WTC11 (cell line): ENCODE measurements around the gene IFT25.

ENCODE experiments used
- CREB1 ChIP-seq: sonication (generic); formaldehyde crosslinking; IDR thresholded peaks from 2 replicates; pipeline ENCODE4 v1.8.0; 2023; ENCODE audit warnings: mild to moderate bottlenecking, missing genetic modification reagents
- CTCF ChIP-seq: fragments of 200-600 bp; IDR thresholded peaks from 2 replicates; pipeline ENCODE4 v1.8.0; 2022; ENCODE audit warnings: antibody characterized with exemption
- MAX ChIP-seq: sonication (generic); formaldehyde crosslinking; IDR thresholded peaks from 2 replicates; pipeline ENCODE4 v1.8.0; 2022; ENCODE audit warnings: mild to moderate bottlenecking, missing genetic modification reagents
- NFE2L1 ChIP-seq: sonication (generic); formaldehyde crosslinking; IDR thresholded peaks from 2 replicates; pipeline ENCODE4 v1.8.1; 2023; ENCODE audit warnings: missing genetic modification reagents
- USF2 ChIP-seq: sonication (generic); formaldehyde crosslinking; IDR thresholded peaks from 2 replicates; pipeline ENCODE4 v1.8.1; 2023; ENCODE audit warnings: mild to moderate bottlenecking, missing genetic modification reagents, moderate library complexity
- ZNF138 ChIP-seq: sonication (generic); formaldehyde crosslinking; conservative IDR thresholded peaks from 2 replicates; pipeline ENCODE4 v1.8.1; 2022; ENCODE audit warnings: mild to moderate bottlenecking, moderate library complexity, missing genetic modification reagents
- TF ChIP-seq, protein P1 (sequence below): sonication (generic); formaldehyde crosslinking; conservative IDR thresholded peaks from 2 replicates; pipeline ENCODE4 v1.8.1; 2022; ENCODE audit warnings: mild to moderate bottlenecking, missing genetic modification reagents

GRCh38 chr1:53968125-53968513 lies 22.6 kb upstream of the IFT25 start:
- TF ChIP-seq CTCF (no peak), CREB1 (CRISPR knock-in tag) (no peak), MAX (CRISPR knock-in tag) (no peak), ZNF138 (CRISPR knock-in tag) (no peak), NFE2L1 (CRISPR knock-in tag) (no peak), USF2 (no peak)
- TF ChIP-seq, protein P1, sequence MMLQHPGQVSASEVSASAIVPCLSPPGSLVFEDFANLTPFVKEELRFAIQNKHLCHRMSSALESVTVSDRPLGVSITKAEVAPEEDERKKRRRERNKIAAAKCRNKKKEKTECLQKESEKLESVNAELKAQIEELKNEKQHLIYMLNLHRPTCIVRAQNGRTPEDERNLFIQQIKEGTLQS (CRISPR knock-in tag) = no peak
